Activated CD4-positive, alpha-beta T cell treated with anti-CD3 and anti-CD28 coated beads, Interleukin-2, Interleukin-6, amounts not matched to agents 100 ng/mL and 50 ng/mL, durations not matched to agents 16 hours and 8 hours (primary cell): ENCODE data around the gene ZGPAT.
A peak's percentile ranks its signal among the peaks of the same experiment; 100 is the strongest.

ENCODE experiments used
- DNase-seq: peaks from one replicate; pipeline ENCODE4 v3.0.0-alpha.2; 2020

ZGPAT gene

GRCh38 chr20:63692436-63693082 lies 15.3 kb upstream of the ZGPAT start:
- no peak for DNase-seq

DNA sequence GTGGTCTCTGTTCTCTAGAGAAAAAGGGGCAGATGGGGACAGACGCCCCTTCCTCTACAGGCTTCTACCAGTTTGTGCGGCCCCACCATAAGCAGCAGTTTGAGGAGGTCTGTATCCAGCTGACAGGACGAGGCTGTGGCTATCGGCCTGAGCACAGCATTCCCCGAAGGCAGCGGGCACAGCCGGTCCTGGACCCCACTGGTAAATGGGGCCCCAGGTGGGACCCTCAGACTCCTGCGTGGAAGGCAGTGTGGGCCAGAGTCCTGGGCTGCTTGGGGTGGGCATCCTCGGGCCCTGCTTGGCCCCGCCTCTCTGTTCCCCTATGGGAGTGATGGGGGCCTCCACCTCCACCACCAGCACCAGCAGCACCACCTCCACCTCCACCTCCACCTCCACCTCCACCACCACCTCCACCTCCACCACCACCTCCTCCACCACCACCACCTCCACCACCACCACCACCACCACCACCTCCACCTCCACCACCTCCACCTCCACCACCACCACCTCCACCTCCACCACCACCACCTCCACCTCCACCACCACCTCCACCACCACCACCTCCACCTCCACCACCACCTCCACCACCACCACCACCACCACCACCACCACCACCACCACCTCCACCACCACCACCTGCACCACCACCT lies 14.6 kb upstream of the ZGPAT start:
- DNase-seq = no peak

DNA sequence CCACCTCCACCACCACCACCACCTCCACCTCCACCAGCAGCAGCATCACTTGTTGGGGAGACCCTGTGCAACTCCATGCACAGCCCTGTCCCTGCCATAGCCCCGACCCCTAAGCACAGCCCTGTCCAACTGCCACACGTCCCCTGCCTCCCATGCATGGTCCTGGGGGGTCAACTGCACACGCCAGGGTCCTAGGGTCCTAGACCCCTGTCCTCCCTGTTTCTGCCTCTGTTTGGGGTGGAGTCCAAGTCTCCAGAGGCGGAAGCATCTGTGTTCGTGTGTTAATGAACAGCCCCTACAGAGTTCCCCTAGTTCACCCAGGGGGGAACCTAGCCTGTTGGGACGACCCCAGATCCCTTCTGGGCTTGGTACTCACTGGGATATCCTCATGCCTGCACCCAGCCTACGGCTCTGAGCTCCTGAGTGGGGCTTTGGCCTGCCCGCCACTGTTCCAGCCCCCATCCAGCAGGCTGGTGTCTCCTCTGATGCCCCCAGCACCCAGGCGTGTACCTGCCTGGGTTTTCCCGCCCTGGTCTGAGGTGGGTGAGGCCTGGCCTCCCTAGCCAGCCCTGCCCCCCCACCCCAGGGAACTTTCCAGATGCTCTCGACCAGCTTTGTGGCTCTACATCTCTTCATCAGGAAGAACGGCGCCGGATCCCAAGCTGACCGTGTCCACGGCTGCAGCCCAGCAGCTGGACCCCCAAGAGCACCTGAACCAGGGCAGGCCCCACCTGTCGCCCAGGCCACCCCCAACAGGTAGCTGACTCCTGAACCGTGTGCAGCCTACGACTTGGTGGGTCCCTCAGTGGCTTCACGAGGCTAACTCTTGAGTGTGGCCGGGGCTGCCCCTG lies 13.9 kb upstream of the ZGPAT start:
- DNase-seq = no peak

DNA sequence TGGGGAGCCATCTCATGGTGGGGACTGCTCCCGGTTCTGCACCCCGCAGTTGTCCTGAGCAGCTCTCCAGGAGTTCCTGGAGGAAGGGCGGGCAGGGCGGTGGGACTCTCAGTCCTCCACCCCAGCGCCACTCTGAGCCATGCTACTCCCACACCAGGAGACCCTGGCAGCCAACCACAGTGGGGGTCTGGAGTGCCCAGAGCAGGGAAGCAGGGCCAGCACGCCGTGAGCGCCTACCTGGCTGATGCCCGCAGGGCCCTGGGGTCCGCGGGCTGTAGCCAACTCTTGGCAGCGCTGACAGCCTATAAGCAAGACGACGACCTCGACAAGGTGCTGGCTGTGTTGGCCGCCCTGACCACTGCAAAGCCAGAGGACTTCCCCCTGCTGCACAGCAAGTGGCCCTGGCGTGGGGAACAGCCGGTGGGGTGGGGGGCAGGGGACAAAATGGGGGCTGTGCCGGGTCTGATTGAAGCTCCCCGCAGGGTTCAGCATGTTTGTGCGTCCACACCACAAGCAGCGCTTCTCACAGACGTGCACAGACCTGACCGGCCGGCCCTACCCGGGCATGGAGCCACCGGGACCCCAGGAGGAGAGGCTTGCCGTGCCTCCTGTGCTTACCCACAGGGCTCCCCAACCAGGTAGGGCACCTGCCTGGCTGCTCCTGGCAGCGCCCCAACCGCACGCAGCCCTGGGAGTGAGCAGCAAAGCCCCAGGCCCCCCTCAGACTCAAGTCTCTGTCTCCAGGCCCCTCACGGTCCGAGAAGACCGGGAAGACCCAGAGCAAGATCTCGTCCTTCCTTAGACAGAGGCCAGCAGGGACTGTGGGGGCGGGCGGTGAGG lies 13.0 kb upstream of the ZGPAT start:
- DNase-seq = no peak

DNA sequence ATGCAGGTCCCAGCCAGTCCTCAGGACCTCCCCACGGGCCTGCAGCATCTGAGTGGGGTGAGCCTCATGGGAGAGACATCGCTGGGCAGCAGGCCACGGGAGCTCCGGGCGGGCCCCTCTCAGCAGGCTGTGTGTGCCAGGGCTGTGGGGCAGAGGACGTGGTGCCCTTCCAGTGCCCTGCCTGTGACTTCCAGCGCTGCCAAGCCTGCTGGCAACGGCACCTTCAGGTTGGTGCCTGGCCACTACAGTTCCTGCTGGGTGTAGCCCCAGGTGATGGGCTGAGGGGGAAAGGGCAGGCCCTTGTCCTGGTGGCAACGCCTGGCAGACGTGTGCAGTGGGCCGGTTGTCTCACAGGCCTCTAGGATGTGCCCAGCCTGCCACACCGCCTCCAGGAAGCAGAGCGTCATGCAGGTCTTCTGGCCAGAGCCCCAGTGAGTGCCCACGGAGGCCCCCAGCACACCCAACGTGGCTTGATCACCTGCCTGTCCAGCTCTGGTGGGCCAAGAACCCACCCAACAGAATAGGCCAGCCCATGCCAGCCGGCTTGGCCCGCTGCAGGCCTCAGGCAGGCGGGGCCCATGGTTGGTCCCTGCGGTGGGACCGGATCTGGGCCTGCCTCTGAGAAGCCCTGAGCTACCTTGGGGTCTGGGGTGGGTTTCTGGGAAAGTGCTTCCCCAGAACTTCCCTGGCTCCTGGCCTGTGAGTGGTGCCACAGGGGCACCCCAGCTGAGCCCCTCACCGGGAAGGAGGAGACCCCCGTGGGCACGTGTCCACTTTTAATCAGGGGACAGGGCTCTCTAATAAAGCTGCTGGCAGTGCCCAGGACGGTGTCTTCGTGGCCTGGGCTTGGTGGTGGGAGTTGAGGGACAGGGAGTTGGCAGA lies 12.2 kb upstream of the ZGPAT start:
- no peak for DNase-seq

- no peak for DNase-seq
Observed at GRCh38 chr20:63696306-63696627, 11.6 kb upstream of the ZGPAT start.

- no peak for DNase-seq
Observed at GRCh38 chr20:63696628-63697356, 11.0 kb upstream of the ZGPAT start, which contains the start of gene TNFRSF6B. TNFRSF6B (plus strand) TSS chr20:63696652; CDS start chr20:63696768, 116 bp downstream.

GRCh38 chr20:63697357-63697867 lies 10.4 kb upstream of the ZGPAT start:
- no peak for DNase-seq

DNA sequence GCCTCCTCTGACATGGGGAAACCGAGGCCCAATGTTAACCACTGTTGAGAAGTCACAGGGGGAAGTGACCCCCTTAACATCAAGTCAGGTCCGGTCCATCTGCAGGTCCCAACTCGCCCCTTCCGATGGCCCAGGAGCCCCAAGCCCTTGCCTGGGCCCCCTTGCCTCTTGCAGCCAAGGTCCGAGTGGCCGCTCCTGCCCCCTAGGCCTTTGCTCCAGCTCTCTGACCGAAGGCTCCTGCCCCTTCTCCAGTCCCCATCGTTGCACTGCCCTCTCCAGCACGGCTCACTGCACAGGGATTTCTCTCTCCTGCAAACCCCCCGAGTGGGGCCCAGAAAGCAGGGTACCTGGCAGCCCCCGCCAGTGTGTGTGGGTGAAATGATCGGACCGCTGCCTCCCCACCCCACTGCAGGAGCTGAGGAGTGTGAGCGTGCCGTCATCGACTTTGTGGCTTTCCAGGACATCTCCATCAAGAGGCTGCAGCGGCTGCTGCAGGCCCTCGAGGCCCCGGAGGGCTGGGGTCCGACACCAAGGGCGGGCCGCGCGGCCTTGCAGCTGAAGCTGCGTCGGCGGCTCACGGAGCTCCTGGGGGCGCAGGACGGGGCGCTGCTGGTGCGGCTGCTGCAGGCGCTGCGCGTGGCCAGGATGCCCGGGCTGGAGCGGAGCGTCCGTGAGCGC lies 9.8 kb upstream of the ZGPAT start:
- no peak for DNase-seq

GRCh38 chr20:63698739-63699465 lies 8.9 kb upstream of the ZGPAT start:
- DNase-seq = peak; percentile 61

DNA sequence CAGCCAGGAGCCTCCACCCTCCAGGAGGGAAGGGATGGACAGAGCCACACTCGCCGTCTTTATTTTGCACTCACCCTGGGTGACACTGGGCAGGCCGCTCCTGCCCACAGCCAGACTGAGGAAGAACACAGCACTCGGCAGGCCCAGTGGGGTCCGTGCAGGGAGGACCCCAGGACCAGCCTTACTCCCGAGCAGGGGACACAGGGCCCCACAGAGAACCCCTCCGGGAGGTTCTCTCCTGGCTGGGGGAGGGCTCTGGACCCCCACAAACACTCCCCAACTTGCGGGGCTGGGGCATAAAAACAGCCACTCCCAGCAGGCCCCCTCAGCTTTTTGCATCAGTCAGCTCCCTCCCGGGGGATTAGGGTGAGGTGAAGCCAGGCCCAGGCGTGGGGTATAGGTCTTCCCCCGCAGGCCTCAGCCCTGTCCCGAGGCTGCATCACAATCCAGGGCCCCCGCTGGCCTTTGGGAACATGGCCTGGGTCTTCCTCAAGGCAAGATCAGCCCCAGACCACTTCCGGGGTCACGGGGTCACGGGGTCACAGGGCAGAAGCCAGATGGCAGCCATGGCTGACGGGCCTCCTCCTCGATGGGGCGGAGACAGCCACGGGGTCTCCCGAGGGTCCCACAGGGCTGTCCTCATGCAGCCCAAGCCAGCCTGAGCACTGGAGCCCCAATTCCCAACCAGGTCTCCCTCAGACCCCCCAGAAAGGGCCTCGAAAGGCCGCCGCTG lies 8.2 kb upstream of the ZGPAT start:
- no peak for DNase-seq

- no peak for DNase-seq
Observed at GRCh38 chr20:63700199-63701050, 7.4 kb upstream of the ZGPAT start.

DNA sequence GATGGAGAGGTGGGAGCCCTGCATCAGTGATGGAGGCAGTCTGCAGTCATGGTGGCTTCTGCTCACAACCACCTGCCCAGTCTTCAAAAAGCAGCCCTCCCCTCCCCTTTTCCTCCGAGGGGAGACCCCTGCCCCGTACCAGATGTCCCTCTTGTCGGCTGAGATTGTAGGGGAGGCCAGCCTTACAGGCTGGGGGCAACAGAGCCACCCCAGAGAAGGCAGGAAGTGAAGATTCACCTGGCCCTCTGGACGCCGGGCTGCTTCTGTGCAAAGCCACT lies 6.8 kb upstream of the ZGPAT start:
- DNase-seq = no peak

DNA sequence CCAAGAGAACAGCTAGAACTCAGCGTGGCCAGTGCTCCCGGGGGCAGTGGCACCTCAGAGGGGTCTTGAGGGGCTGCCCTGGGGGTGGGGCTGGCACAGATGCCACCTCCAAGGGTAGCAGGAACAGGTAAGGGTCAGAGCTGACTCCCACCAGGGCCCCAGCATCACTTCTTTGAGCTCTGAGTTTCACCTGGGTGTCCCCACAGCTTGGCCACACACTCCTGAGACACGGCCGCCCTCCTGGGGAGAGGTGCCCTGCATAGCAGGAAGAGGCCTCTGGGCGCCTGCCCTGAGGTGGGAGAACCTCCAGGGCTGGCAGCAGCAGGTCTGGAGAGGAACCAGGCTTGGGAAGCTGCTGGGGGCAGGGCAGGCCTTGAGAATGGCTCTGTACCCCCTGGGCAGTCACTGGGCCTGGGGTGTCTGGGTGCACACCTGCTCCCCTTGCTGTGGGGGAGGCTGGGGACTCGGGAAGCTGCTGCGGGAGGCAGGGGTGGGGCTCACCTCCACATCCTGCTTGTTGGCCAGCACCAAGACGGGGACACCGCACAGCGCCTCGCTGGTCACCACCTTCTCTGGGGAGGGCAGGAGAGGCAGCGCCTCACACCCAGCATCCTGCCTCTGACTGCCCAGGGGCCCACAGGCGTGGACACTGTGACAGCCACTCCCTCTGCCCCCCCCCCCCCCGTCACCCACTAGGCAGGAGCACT lies 6.4 kb upstream of the ZGPAT start:
- no peak for DNase-seq

DNA sequence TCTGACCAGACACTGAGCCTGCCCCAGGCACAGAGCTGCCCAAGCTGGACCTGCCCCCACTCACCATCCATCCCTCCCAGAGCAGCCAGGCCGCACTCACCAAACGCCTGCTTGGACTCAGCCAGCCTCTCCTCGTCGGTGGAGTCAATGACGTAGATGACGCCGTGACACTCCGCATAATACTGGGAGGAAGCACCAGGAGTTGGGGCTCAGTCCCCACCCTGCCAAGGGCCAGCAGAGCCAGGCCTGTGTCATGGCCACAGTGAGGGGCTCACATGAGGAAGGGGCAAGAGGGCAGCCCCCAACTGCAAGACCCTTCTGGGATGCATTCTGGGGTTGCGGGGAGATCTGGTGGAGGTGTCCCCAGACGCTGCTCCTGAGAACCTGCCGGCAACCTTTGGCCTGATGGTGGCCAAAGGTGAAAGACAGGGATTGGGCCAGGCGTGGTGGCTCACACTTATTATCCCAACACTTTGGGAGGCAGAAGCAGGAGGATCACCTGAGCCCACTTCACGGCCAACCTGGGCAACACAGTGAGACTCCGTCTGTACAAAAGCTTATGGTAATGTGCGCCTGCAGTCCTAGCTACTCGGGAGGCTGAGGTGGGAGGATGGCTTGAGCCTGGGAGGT lies 5.7 kb upstream of the ZGPAT start:
- no peak for DNase-seq

DNA sequence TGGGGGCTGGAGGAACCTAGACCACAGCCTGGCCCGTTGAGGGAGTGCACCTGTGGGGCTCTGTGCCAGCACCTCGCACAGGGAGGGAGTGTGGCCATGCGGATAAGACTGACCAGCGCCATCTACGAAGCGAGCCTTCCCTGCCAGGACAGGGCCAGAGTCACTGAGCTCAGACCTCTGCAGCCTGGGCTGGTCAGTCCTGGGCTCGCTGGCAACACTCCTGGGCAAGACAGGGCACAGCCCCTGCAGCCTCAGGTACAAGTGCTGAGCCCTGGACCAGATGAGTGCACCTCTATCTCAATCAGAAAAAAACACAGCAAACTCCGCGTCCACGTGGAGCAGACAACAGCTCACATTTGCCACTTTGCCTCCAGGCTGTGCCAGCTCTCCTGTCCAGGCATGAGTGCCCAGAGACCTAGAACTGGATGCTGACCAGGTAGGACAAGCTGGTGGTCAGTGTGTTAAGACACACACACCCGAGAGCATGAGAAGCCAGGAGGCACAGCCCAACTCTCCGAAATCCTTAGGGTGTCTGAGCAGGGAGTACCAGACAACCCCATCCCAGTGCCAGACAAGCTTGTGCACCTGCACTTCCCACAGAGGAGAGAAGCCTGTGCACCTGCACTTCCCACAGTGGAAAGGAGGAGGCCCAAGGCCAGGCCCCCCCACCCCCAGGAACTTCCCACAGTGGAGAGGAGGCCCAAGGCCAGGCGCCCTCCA lies 4.9 kb upstream of the ZGPAT start:
- DNase-seq = no peak
